ENCODE results near the gene GNB1L. TPM values are rescaled to one million over a fixed set of nuclear protein-coding genes. Genes with fewer than 3 reads are reported as not detected.

GNB1L gene
- total RNA-seq, 2 experiments from 2014 or later = 3.0 to 6.5 TPM

GRCh38 chr22:19810381-19811201 is 44.1 kb downstream of the GNB1L start:
- Mint-ChIP-seq H3K27me3 (no peaks in the 10 kb centered on the region), H3K27ac (no peak overlapping the region), H3K36me3 (ENCODE audit: low read depth) (peaks cover 7% of the 10 kb centered on the region), H3K4me1 (ENCODE audit: low read depth) (no peaks in the 10 kb centered on the region), H3K9me3 (no peaks in the 10 kb centered on the region), H3K4me3 (no peak overlapping the region)
- Histone ChIP-seq H3K4me3 (ENCODE audit: low read length) (no peak overlapping the region), H3K4me1 (ENCODE audit: insufficient read depth, low read length) (peaks cover 15% of the 10 kb centered on the region), H3K27ac (ENCODE audit: low read depth in 1 of 2, low read length in 2 of 2) (no peak overlapping the region), H3K36me3 (ENCODE audit: insufficient read depth, low read length) (peaks cover 22% of the 10 kb centered on the region), H3K27me3 (ENCODE audit: control insufficient read depth in 1 of 2, insufficient read depth in 2 of 2, low read length in 2 of 2) (no peaks in the 10 kb centered on the region), H3K9me3 (ENCODE audit: control insufficient read depth in 1 of 2, insufficient read depth in 1 of 2, low read length in 2 of 2) (no peaks in the 10 kb centered on the region)
- peak; percentile 76 for ATAC-seq (ENCODE audit: poor library complexity)
- no peak for TF ChIP-seq CTCF (IDR thresholded peaks at IDR 0.05)
- intact Hi-C loops (cut with DNase I, micrococcal nuclease) = no loop called here
- CTCF ChIA-PET = no interaction called here
- peak in 6 of 14 experiments; percentile 7 to 32 (median 20) for DNase-seq
- POLR2A ChIA-PET = no interaction called here

- DNase-seq (peak in 1 of 14 experiments; percentile 10), ATAC-seq (ENCODE audit: poor library complexity) (no peak)
- Mint-ChIP-seq H3K27ac (no peak overlapping the region), H3K4me3 (no peak overlapping the region), H3K9me3 (no peaks in the 10 kb centered on the region), H3K4me1 (ENCODE audit: low read depth) (no peaks in the 10 kb centered on the region), H3K36me3 (ENCODE audit: low read depth) (peaks cover 7% of the 10 kb centered on the region), H3K27me3 (no peaks in the 10 kb centered on the region)
- Histone ChIP-seq H3K4me3 (ENCODE audit: low read length) (no peak overlapping the region), H3K27ac (ENCODE audit: low read depth in 1 of 2, low read length in 2 of 2) (no peak overlapping the region), H3K36me3 (ENCODE audit: insufficient read depth, low read length) (peaks cover 25% of the 10 kb centered on the region), H3K4me1 (ENCODE audit: insufficient read depth, low read length) (peaks cover 15% of the 10 kb centered on the region), H3K27me3 (ENCODE audit: control insufficient read depth in 1 of 2, insufficient read depth in 2 of 2, low read length in 2 of 2) (no peaks in the 10 kb centered on the region), H3K9me3 (ENCODE audit: control insufficient read depth in 1 of 2, insufficient read depth in 1 of 2, low read length in 2 of 2) (no peaks in the 10 kb centered on the region)
- POLR2A ChIA-PET = no interaction called here
- intact Hi-C loops (cut with DNase I, micrococcal nuclease) = no loop called here
- CTCF ChIA-PET = no interaction called here
- TF ChIP-seq CTCF (IDR thresholded peaks at IDR 0.05) = no peak
Measured at GRCh38 chr22:19809741-19810140, 44.9 kb downstream of the GNB1L start.

GRCh38 chr22:19808873-19809478 is 45.7 kb downstream of the GNB1L start:
- Histone ChIP-seq H3K9me3 (ENCODE audit: control insufficient read depth in 1 of 2, insufficient read depth in 1 of 2, low read length in 2 of 2) (no peaks in the 10 kb centered on the region), H3K27ac (ENCODE audit: low read depth in 1 of 2, low read length in 2 of 2) (no peak overlapping the region), H3K4me3 (ENCODE audit: low read length) (no peak overlapping the region), H3K4me1 (ENCODE audit: insufficient read depth, low read length) (peaks cover 15% of the 10 kb centered on the region), H3K27me3 (ENCODE audit: control insufficient read depth in 1 of 2, insufficient read depth in 2 of 2, low read length in 2 of 2) (no peaks in the 10 kb centered on the region), H3K36me3 (ENCODE audit: insufficient read depth, low read length) (peaks cover 25% of the 10 kb centered on the region)
- no peaks in the 10 kb centered on the region for H3K27me3 Mint-ChIP-seq
- no peak for TF ChIP-seq CTCF (IDR thresholded peaks at IDR 0.05)
- no peak for ATAC-seq (ENCODE audit: poor library complexity)
- no peak overlapping the region for H3K27ac Mint-ChIP-seq
- peaks cover 2% of the 10 kb centered on the region for H3K36me3 Mint-ChIP-seq (ENCODE audit: low read depth)
- no peak for DNase-seq
- intact Hi-C loops (cut with DNase I, micrococcal nuclease) = no loop called here
- POLR2A ChIA-PET = no interaction called here
- CTCF ChIA-PET = interaction anchor here (1.3 kb wide), 1 partner anchor 78 kb away, joined by 3 read pairs; no protein-coding TSS in a partner anchor
- H3K9me3 Mint-ChIP-seq = no peaks in the 10 kb centered on the region
- H3K4me3 Mint-ChIP-seq = no peak overlapping the region
- H3K4me1 Mint-ChIP-seq (ENCODE audit: low read depth) = no peaks in the 10 kb centered on the region
